ENCODE data around the gene CXCL6.

The CXCL6 gene

DNA sequence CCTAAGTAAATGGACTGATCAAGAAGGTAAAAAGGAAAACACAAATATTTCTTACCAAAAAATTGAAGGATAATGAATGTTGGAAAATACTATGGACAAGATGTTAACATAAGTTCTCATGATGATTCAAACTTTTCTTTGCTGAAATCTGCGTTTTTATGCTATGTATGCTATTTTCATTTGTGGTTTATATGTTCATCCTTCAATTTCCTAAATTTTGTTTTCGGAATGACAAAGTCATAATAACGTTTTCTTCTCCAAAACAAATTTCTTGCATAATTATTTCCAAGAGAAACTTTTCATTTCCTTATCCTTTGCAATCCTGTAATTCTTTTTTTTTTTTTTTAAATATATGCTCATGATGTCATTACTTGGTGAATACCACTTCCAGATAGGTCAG lies 24.4 kb downstream of the CXCL6 start (continued):
- no peak for TF ChIP-seq TOX (CRISPR knock-in tag; IDR thresholded peaks at IDR 0.05; ENCODE audit: borderline replicate concordance)
- TF ChIP-seq, protein P1, sequence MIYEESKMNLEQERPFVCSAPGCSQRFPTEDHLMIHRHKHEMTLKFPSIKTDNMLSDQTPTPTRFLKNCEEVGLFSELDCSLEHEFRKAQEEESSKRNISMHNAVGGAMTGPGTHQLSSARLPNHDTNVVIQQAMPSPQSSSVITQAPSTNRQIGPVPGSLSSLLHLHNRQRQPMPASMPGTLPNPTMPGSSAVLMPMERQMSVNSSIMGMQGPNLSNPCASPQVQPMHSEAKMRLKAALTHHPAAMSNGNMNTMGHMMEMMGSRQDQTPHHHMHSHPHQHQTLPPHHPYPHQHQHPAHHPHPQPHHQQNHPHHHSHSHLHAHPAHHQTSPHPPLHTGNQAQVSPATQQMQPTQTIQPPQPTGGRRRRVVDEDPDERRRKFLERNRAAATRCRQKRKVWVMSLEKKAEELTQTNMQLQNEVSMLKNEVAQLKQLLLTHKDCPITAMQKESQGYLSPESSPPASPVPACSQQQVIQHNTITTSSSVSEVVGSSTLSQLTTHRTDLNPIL (CRISPR knock-in tag; IDR thresholded peaks at IDR 0.05; ENCODE audit: low read depth), result no peak
- TF ChIP-seq POU6F1 (CRISPR knock-in tag; IDR thresholded peaks at IDR 0.05; ENCODE audit: borderline replicate concordance, low read depth), result no peak

DNA sequence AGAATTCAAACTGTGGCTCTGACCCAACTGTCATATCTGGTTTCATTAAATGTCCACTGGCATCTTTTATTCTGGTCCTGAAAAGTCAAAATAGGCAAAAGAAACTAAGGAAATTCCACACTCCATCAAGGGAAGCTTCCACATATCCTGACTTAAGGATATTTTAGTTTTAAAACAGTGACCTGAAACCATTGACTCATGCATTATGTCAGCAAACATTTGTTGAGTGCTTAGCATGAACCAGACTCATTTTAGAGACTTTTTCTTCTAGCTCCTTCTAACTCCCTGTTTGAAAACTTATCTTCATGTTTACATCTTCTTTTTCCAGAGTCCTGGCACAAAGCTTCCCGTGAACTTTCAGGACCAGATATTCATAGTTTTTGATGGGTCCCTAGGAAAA lies 25.8 kb downstream of the CXCL6 start:
- no peak for ATAC-seq
- no peak for TF ChIP-seq OSR1 (CRISPR knock-in tag; IDR thresholded peaks at IDR 0.05)
- no peak for TF ChIP-seq BACH2 (CRISPR knock-in tag; IDR thresholded peaks at IDR 0.05; ENCODE audit: borderline replicate concordance)
- no peak for TF ChIP-seq TOX (CRISPR knock-in tag; IDR thresholded peaks at IDR 0.05; ENCODE audit: borderline replicate concordance)
- no peak for TF ChIP-seq ZNF70 (CRISPR knock-in tag; IDR thresholded peaks at IDR 0.05)
- no peak for TF ChIP-seq GLIS3 (CRISPR knock-in tag; IDR thresholded peaks at IDR 0.05)
- no peak for TF ChIP-seq ZNF8 (CRISPR knock-in tag; IDR thresholded peaks at IDR 0.05)
- TF ChIP-seq, protein P2, sequence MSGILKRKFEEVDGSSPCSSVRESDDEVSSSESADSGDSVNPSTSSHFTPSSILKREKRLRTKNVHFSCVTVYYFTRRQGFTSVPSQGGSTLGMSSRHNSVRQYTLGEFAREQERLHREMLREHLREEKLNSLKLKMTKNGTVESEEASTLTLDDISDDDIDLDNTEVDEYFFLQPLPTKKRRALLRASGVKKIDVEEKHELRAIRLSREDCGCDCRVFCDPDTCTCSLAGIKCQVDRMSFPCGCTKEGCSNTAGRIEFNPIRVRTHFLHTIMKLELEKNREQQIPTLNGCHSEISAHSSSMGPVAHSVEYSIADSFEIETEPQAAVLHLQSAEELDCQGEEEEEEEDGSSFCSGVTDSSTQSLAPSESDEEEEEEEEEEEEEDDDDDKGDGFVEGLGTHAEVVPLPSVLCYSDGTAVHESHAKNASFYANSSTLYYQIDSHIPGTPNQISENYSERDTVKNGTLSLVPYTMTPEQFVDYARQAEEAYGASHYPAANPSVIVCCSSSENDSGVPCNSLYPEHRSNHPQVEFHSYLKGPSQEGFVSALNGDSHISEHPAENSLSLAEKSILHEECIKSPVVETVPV (CRISPR knock-in tag; IDR thresholded peaks at IDR 0.05), result no peak
- TF ChIP-seq ARNTL (CRISPR knock-in tag; IDR thresholded peaks at IDR 0.05; ENCODE audit: borderline replicate concordance, low read depth), result no peak
- no peak for TF ChIP-seq ZFP30 (CRISPR knock-in tag; IDR thresholded peaks at IDR 0.05)

DNA sequence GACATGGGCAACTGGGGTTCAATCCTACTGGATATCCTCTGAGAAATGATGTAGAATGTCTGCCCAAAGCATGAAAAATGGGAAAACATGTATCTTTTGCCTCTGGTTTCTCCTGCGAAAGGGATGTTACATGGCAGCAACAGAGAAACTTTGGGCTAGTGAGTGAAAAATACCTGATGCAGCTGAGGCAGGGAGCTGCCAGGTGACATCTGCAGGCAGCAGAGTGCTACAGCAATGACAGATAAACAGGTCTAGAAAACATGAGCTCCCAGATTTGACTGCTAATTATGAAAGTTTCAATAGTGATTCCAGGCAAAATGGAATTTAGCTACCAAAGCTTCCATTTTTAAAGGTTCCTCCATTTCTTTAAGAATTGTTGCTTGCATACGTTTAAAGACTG lies 27.9 kb downstream of the CXCL6 start:
- peak; percentile 41; the same call in 1 of the 3 replicates for ATAC-seq

DNA sequence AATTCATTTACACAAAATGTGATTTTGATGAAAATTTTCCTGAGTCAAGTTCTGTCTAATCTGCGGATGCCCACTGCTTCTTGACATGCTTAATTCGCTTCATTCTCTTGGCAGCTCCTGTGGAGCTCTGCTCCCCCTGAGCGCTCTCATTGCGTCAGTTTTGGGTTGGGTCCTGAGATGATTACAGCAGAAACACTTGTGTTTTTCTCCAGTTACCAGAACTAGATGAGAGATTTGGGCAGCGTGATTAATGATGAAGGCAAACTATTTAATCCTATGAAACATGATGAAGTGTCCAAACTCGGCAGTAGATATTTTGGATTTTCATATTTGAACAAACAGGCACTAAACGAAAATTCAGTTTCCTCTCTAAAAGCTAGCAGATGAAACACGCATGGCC lies 28.5 kb downstream of the CXCL6 start:
- ATAC-seq, result no peak
- TF ChIP-seq, protein P3, sequence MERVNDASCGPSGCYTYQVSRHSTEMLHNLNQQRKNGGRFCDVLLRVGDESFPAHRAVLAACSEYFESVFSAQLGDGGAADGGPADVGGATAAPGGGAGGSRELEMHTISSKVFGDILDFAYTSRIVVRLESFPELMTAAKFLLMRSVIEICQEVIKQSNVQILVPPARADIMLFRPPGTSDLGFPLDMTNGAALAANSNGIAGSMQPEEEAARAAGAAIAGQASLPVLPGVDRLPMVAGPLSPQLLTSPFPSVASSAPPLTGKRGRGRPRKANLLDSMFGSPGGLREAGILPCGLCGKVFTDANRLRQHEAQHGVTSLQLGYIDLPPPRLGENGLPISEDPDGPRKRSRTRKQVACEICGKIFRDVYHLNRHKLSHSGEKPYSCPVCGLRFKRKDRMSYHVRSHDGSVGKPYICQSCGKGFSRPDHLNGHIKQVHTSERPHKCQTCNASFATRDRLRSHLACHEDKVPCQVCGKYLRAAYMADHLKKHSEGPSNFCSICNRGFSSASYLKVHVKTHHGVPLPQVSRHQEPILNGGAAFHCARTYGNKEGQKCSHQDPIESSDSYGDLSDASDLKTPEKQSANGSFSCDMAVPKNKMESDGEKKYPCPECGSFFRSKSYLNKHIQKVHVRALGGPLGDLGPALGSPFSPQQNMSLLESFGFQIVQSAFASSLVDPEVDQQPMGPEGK (CRISPR knock-in tag; IDR thresholded peaks at IDR 0.05; ENCODE audit: borderline replicate concordance), result no peak
- TF ChIP-seq ZC3H10 (CRISPR knock-in tag; IDR thresholded peaks at IDR 0.05) (no peak), TOX (CRISPR knock-in tag; IDR thresholded peaks at IDR 0.05; ENCODE audit: borderline replicate concordance) (no peak), TCF4 (CRISPR knock-in tag; IDR thresholded peaks at IDR 0.05; ENCODE audit: borderline replicate concordance) (no peak), OSR1 (CRISPR knock-in tag; IDR thresholded peaks at IDR 0.05) (no peak), RARB (CRISPR knock-in tag; IDR thresholded peaks at IDR 0.05) (no peak), SNAI2 (CRISPR knock-in tag; IDR thresholded peaks at IDR 0.05) (no peak), TSHZ2 (CRISPR knock-in tag; IDR thresholded peaks at IDR 0.05) (no peak)

More for the DNA sequence above, 27.9 kb downstream of the CXCL6 start:
- TF ChIP-seq ZNF565 (CRISPR knock-in tag; conservative IDR thresholded peaks at IDR 0.05; ENCODE audit: low read depth) (no peak), ZFP3 (CRISPR knock-in tag; IDR thresholded peaks at IDR 0.05) (no peak), ZNF8 (CRISPR knock-in tag; IDR thresholded peaks at IDR 0.05) (no peak), PPARA (CRISPR knock-in tag; IDR thresholded peaks at IDR 0.05; ENCODE audit: borderline replicate concordance) (no peak), GLIS3 (CRISPR knock-in tag; IDR thresholded peaks at IDR 0.05) (no peak), ZC3H10 (CRISPR knock-in tag; IDR thresholded peaks at IDR 0.05) (no peak)
